SK-N-SH treated with all-trans-retinoic acid at 6 μM for 48 hours (cell line): ENCODE results near the gene SURF4.

Experiments used
- ATAC-seq: fragments of 200-7000 bp; cut with Tn5 transposase; 3 replicates; pipeline ENCODE4 v1.9.1; 2020; ENCODE audit warnings: mild to moderate bottlenecking, moderate library complexity
- ARNTL ChIP-seq: fragments of 450-650 bp; formaldehyde crosslinking; IDR thresholded peaks from 2 replicates; pipeline ENCODE4 v1.5.0; 2020; ENCODE audit warnings: low read depth, mild to moderate bottlenecking, moderate library complexity, borderline replicate concordance
- BACH2 ChIP-seq: fragments of 250-450 bp; sonication (Bioruptor Pico); IDR thresholded peaks from 2 replicates; pipeline ENCODE4 v1.9.0; 2021; ENCODE audit warnings: mild to moderate bottlenecking, borderline replicate concordance
- CREB5 ChIP-seq: fragments of 250-450 bp; sonication (Bioruptor Pico); IDR thresholded peaks from 2 replicates; pipeline ENCODE4 v1.5.1; 2020; ENCODE audit warnings: low read depth, mild to moderate bottlenecking, moderate library complexity
- CSRNP3 ChIP-seq: fragments of 250-450 bp; sonication (Bioruptor Pico); IDR thresholded peaks from 2 replicates; pipeline ENCODE4 v1.5.1; 2021; ENCODE audit warnings: mild to moderate bottlenecking, moderate library complexity
- ISL1 ChIP-seq: fragments of 250-450 bp; sonication (Bioruptor Pico); IDR thresholded peaks from 2 replicates; pipeline ENCODE4 v2.1.2; 2022; ENCODE audit warnings: mild to moderate bottlenecking, moderate library complexity
- OSR1 ChIP-seq: fragments of 250-450 bp; sonication (Bioruptor Pico); IDR thresholded peaks from 2 replicates; pipeline ENCODE4 v1.8.0; 2022; ENCODE audit warnings: moderate library complexity, mild to moderate bottlenecking, inconsistent platforms
- PATZ1 ChIP-seq: fragments of 250-450 bp; sonication (Bioruptor Pico); IDR thresholded peaks from 2 replicates; pipeline ENCODE4 v1.8.0; 2020; ENCODE audit warnings: mild to moderate bottlenecking, moderate library complexity, borderline replicate concordance
- POU6F1 ChIP-seq: fragments of 250-450 bp; sonication (Bioruptor Pico); IDR thresholded peaks from 2 replicates; pipeline ENCODE4 v1.8.0; 2021; ENCODE audit warnings: low read depth, mild to moderate bottlenecking, moderate library complexity, borderline replicate concordance
- PPARA ChIP-seq: fragments of 250-450 bp; sonication (Bioruptor Pico); IDR thresholded peaks from 2 replicates; pipeline ENCODE4 v1.5.0; 2020; ENCODE audit warnings: mild to moderate bottlenecking, borderline replicate concordance
- SNAI2 ChIP-seq: fragments of 250-450 bp; sonication (Bioruptor Pico); IDR thresholded peaks from 2 replicates; pipeline ENCODE4 v1.5.0; 2020; ENCODE audit warnings: mild to moderate bottlenecking, moderate library complexity
- TCF4 ChIP-seq: fragments of 250-450 bp; sonication (Bioruptor Pico); IDR thresholded peaks from 2 replicates; pipeline ENCODE4 v1.8.0; 2021; ENCODE audit warnings: mild to moderate bottlenecking, moderate library complexity, borderline replicate concordance
- TOX ChIP-seq: fragments of 250-450 bp; sonication (Bioruptor Pico); IDR thresholded peaks from 2 replicates; pipeline ENCODE4 v1.8.0; 2021; ENCODE audit warnings: mild to moderate bottlenecking, moderate library complexity, borderline replicate concordance
- TSHZ2 ChIP-seq: fragments of 250-450 bp; sonication (Bioruptor Pico); IDR thresholded peaks from 2 replicates; pipeline ENCODE4 v1.5.0; 2020; ENCODE audit warnings: mild to moderate bottlenecking, moderate library complexity
- ZC3H10 ChIP-seq: fragments of 250-450 bp; sonication (Bioruptor Pico); IDR thresholded peaks from 2 replicates; pipeline ENCODE4 v1.5.1; 2021; ENCODE audit warnings: mild to moderate bottlenecking, moderate library complexity
- ZFP3 ChIP-seq: fragments of 250-450 bp; sonication (Bioruptor Pico); IDR thresholded peaks from 2 replicates; pipeline ENCODE4 v1.5.0; 2020; ENCODE audit warnings: mild to moderate bottlenecking, moderate library complexity
- ZFP30 ChIP-seq: fragments of 450-650 bp; formaldehyde crosslinking; IDR thresholded peaks from 2 replicates; pipeline ENCODE4 v1.5.0; 2022; ENCODE audit warnings: mild to moderate bottlenecking, moderate library complexity
- ZNF70 ChIP-seq: fragments of 450-650 bp; formaldehyde crosslinking; IDR thresholded peaks from 2 replicates; pipeline ENCODE4 v1.5.0; 2020; ENCODE audit warnings: mild to moderate bottlenecking, moderate library complexity
- ZNF8 ChIP-seq: fragments of 450-650 bp; formaldehyde crosslinking; IDR thresholded peaks from 2 replicates; pipeline ENCODE4 v1.5.0; 2020; ENCODE audit warnings: mild to moderate bottlenecking, moderate library complexity

SURF4 gene

GRCh38 chr9:133380734-133381133, 4.9 kb upstream of the SURF4 start:
- TF ChIP-seq SNAI2 (CRISPR knock-in tag) (no peak), TCF4 (CRISPR knock-in tag) (no peak), CREB5 (CRISPR knock-in tag) (no peak), PPARA (CRISPR knock-in tag) (no peak), POU6F1 (no peak), TSHZ2 (no peak), ZFP30 (CRISPR knock-in tag) (no peak), ISL1 (CRISPR knock-in tag) (no peak), OSR1 (CRISPR knock-in tag) (no peak), ZFP3 (CRISPR knock-in tag) (no peak), BACH2 (CRISPR knock-in tag) (no peak), TOX (CRISPR knock-in tag) (no peak), ZNF8 (CRISPR knock-in tag) (no peak), CSRNP3 (no peak), ZNF70 (CRISPR knock-in tag) (no peak)
- ATAC-seq = no peak

GRCh38 chr9:133379153-133380086, 3.6 kb upstream of the SURF4 start:
- TF ChIP-seq ZFP30 (CRISPR knock-in tag) (no peak), PATZ1 (CRISPR knock-in tag) (no peak), ZC3H10 (CRISPR knock-in tag) (no peak), POU6F1 (no peak), TOX (CRISPR knock-in tag) (no peak), ISL1 (CRISPR knock-in tag) (no peak), BACH2 (CRISPR knock-in tag) (no peak), ARNTL (CRISPR knock-in tag) (no peak)
- ATAC-seq = no peak
